ENCODE results near the gene WFDC5.
A peak's percentile ranks its signal among the peaks of the same experiment; 100 is the strongest.
"Not testable (repeated sequence)": the region's sequence is repeated elsewhere in the genome, so short reads cannot be mapped to it uniquely, and the experiment has no call there.

Gene WFDC5

DNA sequence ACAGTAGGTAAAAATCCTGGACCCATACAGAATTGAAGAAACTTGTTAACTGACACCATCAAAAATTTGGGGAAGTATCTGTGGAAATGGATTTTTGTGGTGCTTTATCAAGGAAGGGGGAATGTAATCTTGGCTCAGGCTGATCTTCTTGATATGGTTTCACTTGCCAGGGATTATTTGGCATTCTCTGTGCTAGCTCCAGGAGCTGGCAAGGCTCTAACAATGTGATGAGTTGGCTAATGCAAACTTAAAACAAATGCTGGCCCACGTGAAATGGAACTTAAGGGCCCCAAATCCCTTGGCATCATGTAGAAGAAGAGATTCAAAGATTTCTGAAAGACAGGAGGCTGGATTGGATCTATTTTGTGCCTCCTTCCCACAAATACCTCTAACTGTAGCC lies 27.2 kb downstream of the WFDC5 start:
- DNase-seq (ENCODE audit: low spot score), result no peak

DNA sequence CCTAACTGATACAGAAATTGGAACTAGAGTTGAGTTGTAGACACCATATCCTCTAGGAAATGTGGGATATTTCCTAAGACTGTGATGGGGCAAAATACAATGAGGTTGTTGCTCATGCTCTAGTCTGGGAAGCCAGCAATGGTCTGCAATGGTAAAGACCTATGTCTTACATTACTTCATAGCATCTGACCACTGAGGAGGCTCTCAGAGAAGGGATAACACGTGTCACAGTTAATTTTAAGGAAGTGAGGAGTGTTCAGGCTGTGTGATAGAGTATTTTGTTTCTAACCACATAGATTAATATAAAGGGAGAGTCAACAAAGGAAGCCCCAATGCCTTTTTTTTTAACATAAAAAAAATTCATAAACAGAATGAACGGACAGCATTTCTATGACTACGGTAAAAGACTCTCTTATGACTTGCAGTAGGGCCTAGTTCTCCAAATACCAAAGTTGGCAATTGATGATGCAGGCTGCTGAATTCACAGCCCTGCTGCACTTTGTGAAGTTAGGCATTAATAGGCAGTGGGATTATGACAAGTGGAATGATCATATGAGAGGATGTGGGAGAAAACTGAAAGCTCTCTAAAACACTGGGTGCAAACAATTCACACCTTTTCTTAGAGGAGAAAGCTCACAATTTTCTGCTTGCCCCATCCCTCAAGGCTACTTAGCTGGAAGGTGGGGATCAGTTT lies 27.7 kb downstream of the WFDC5 start:
- DNase-seq (ENCODE audit: low spot score), result no peak

DNA sequence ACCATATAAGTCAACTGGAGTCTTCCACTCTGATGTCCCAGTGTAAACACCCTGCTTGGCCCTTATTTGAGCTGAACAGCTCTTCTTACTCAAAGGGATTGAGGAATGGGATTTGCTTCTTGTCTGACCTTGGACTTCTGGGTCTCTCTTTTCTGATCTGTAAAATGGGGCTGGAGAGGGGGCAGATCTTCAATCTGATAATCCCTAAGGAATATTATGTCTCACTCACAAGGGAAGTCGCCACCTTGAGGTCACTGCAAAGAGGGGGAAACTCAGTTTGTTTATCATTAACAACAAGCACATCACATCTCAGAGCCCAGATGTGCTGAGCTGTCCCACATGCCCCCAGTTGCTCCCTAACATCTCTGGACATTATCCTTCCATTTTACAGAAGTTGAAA lies 29.1 kb downstream of the WFDC5 start:
- no peak for DNase-seq (ENCODE audit: low spot score)

DNA sequence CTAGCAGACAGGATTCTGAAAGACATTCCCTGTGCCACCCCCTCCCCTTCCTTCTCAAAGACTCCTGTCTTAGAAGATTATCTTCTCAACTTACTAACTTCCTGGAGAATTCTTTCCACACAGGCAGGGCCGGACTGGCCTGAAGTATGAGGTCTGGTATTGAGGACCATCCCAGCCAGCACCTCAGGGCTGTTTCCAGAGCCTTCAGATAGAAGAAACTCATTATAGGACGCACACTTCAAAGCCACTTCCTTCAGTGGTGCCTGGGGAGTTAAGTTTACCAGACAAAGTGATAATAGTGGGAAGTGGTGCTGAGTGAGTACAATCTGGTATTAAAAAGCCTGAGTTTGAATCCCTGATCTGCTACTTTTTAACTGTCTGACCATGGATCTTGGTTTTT lies 29.7 kb downstream of the WFDC5 start:
- DNase-seq (ENCODE audit: low spot score), result no peak

GRCh38 chr20:45083127-45083526 lies 31.8 kb downstream of the WFDC5 start:
- DNase-seq (ENCODE audit: low spot score), result no peak

DNA sequence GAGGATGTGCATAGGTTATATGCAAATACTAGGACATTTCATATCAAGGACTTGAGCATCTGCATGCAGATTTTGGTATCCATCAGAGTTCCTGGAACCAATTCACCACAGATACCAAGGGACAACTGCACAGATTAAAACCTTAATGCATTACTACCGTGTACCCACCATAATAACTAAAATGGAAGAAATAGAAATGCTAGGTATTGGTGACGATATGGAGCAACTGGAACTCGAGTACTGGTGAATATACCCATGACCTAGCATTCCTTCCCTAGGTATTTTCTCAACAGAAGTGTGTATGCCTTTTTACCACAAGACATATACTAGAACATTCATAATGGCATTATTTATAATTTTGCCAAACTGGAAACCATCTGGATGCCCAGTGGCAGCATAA lies 32.5 kb downstream of the WFDC5 start:
- DNase-seq (ENCODE audit: low spot score), result no peak

DNA sequence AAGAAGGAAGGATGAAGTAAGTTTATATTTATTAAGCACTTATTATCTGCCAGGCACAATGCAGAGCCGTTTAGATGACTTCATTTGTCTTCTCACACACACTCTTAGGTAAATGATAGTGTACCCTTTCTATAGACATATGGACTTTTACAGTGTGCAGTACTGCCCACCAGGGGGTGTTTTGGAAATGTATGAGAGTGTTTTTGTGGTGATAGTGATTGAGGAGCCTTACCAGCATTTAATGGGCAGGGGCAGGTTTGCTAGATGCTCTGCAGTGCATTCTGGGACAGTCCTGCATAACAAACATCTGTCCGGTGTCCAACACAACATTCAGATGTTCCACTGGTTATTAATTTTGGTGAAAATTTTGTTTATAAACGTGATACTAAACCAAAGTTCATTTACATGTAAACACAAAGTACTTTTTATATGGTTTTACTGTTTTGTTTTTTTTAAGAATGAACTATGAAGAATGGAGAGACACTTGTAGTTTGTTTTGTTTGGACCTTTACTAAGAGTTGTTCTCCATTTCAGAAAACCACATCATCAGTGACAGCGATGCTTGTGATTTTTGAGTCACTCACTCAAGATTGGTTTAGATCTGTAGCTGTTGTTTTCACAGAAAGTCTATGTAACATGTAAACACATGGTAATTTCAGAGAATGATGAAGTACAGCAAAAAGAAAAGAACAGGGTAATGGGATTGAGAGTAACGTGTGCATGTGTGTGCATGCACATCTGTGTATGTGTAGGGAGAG lies 33.9 kb downstream of the WFDC5 start:
- no peak for DNase-seq (ENCODE audit: low spot score)

- no peak for DNase-seq (ENCODE audit: low spot score)
These were observed 37.4 kb downstream of the WFDC5 start for GRCh38 chr20:45077559-45077958.

DNA sequence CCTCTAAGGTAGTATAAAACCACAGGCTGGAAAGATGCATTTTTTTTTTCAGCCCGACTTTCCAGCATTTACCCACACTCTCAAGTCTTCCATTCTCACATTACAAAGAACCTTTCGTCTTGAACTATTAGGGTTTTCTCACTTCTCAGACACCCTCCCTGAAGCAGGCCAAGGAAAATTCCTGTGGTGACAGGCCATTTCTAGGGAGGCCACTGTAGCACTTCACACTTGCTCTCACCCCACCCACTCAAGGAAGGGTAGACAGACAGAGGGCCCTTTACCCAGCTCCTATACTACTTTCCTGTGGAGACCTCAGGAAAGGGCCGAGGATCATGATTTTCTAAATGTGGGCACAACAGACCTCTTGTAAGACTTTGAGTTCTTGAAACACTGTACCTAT lies 41.8 kb downstream of the WFDC5 start:
- DNase-seq (ENCODE audit: low spot score), result no peak

DNA sequence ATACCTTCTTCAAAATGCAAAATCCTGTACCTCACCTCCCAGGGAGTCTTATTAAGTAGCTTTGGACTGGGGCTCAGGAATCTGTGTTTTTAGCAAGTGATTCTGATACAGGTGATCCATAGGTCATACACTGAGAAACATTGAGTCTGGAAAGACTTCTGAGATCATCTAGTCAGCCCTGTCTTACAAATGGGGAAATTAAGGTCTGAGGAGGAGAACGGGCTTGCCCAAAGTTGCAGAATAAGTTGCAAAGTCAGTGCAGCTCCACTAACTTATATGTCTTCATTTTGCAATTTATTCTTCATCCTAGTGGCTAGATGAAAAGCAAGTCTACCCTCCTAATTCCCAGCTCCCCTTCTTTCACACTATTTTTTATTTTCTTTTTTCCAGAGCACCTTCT lies 42.9 kb downstream of the WFDC5 start:
- DNase-seq (ENCODE audit: low spot score), result no peak

- DNase-seq (ENCODE audit: low spot score), result no peak
These were observed 43.9 kb downstream of the WFDC5 start for GRCh38 chr20:45070932-45071632.

DNA sequence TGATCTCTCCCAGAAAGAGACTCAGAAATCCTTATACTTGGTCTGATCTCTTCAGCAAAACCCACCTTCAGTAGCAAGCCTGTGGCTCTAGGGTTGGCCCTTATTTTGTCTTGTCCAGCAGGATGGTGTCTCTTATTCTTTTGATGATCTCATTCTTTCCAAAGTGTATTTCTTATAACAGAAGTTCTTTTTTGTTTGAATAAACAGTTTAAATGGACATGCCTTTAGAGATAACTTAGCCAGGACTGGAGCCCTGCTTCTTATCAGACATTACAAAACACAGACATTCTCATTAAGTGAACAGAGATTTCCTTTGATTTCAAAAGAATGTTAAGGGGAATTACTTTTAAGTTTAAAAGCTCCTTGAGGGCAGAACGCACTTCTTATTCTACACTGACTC lies 45.7 kb downstream of the WFDC5 start:
- no peak for DNase-seq (ENCODE audit: low spot score)

DNA sequence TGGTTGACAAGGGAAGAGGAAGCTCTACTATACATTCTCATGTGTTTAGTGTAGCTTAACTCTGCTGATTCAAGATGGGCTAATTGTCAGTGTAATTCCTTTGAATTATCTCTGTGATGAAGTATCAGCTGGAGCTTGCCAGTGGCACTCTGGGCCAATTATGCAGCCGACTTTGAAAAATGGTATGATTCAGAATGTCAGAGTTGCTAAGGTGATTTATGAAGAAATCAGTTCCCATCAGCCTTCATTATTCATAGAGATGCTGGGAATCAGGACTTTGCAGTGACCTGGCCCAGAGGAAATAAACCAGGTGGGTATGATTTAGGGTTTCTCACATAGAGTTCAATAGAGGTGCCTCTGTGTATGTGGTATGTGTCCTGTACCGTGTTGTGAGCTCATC lies 47.4 kb downstream of the WFDC5 start:
- no peak for DNase-seq (ENCODE audit: low spot score)

GRCh38 chr20:45067087-45067486 lies 47.9 kb downstream of the WFDC5 start:
- DNase-seq (ENCODE audit: low spot score), result no peak

DNA sequence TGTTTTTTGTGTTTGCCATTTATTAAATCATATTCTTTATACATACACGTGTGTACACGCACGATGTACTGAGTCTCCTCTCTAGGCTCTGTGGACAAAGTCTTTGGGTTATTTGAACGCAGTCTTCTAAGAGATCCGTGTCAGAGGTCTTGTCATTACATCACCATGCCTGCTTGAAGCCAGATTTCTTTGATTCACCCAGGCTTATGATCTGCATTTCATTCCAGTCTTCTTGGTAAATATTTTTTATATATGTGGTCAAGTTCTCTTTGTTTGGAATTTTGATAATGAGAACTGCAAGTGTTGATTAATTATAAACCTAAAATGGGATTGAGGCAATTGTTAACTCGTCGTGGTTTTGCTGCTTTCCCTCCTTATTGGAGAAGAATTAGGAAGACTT lies 48.6 kb downstream of the WFDC5 start:
- no peak for DNase-seq (ENCODE audit: low spot score)

- DNase-seq (ENCODE audit: low spot score), result no peak
These were observed 50.2 kb downstream of the WFDC5 start for GRCh38 chr20:45064812-45065211.

DNA sequence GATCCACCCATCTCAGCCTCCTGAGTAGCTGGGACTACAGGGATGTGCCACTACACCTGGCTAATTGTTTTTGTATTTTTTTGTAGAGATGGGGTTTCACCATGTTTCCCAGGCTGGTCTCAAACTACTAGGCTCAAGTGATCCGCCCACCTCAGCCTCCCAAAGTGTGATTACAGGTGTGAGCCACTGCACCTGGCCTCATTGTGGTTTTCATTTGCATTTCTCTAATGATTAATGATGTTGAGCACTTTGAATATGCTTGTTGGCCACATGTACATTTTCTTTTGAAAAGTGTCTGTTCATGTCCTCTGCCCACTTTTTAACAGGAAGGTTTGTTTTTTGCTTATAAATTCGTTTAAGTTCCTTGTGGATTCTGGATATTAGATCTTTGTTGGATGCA lies 51.9 kb downstream of the WFDC5 start:
- DNase-seq (ENCODE audit: low spot score), result not testable (repeated sequence)

DNA sequence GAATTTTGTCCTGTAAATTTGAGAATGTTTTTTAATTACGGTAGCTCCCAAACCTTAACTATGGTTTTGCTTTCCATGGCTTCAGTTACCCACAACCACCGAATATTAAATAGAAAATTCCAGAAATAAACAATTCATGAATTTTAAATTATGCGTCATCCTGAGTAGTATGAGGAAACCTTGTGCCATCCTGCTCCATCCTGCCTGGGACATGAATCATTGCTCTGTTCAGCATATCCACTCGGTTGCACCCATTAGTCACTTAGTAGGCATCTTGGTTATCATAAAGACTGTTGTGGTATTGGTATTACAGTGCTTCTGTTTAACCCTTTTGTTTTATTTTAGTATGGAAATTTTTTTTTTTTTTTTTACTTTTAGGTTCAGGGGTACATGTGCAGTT lies 53.7 kb downstream of the WFDC5 start:
- peak; percentile 13 for DNase-seq (ENCODE audit: low spot score)

DNA sequence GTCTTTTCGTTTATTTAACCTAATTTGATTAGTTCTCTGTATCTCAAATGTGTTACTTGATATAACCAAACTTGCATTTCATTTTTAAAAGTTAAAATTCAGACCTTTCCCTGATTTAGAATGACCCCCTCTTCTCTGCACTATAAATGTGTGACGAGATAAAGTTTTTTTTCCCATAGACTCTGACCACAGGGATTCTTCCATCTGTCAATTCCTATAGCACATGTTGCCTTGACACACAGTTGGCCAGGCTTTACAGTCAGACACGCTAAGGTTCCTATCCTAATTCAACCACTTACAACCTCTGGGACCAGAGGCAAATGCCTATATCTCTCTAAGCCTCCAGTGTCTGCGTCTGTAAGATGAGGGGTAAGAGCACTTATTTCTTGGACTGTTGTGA lies 54.7 kb downstream of the WFDC5 start:
- DNase-seq (ENCODE audit: low spot score), result no peak

Data from CD4-positive, alpha-beta T cell treated with Interleukin-2 at 100 ng/mL for 4 hours (primary cell).